ENCODE results near the gene HIPK1.

HIPK1 gene

GRCh38 chr1:113984710-113985109, 55.6 kb downstream of the HIPK1 start:
- H3K9me3 ChIP-seq (ENCODE audit: control insufficient read depth, insufficient read depth, low read depth, low read length), result peaks cover 46% of the 10 kb centered on the region
- no peak overlapping the region for H3K27ac ChIP-seq (ENCODE audit: low read depth, low read length)
- H3K36me3 ChIP-seq (ENCODE audit: control insufficient read depth, insufficient read depth, low read length), result peaks cover 34% of the 10 kb centered on the region
- H3K27me3 ChIP-seq (ENCODE audit: control insufficient read depth, insufficient read depth, low read length), result no peaks in the 10 kb centered on the region
- peaks cover 40% of the 10 kb centered on the region for H3K4me1 ChIP-seq (ENCODE audit: control insufficient read depth, insufficient read depth, low read length)
- no peak overlapping the region for H3K9ac ChIP-seq (ENCODE audit: low read length)
- H3K4me3 ChIP-seq (ENCODE audit: low read depth, low read length), result no peak overlapping the region

GRCh38 chr1:113986802-113987201, 57.7 kb downstream of the HIPK1 start:
- H3K9ac ChIP-seq (ENCODE audit: low read length), result no peak overlapping the region
- no peak overlapping the region for H3K27ac ChIP-seq (ENCODE audit: low read depth, low read length)
- no peak overlapping the region for H3K4me3 ChIP-seq (ENCODE audit: low read depth, low read length)
- peaks cover 46% of the 10 kb centered on the region for H3K9me3 ChIP-seq (ENCODE audit: control insufficient read depth, insufficient read depth, low read depth, low read length)
- peaks cover 19% of the 10 kb centered on the region for H3K4me1 ChIP-seq (ENCODE audit: control insufficient read depth, insufficient read depth, low read length)
- H3K27me3 ChIP-seq (ENCODE audit: control insufficient read depth, insufficient read depth, low read length), result no peaks in the 10 kb centered on the region
- peaks cover 19% of the 10 kb centered on the region; the same call in 1 of the 2 replicates for H3K36me3 ChIP-seq (ENCODE audit: control insufficient read depth, insufficient read depth, low read length)

GRCh38 chr1:113987259-113987658, 58.1 kb downstream of the HIPK1 start:
- Histone ChIP-seq H3K4me1 (ENCODE audit: control insufficient read depth, insufficient read depth, low read length) (peaks cover 15% of the 10 kb centered on the region), H3K4me3 (ENCODE audit: low read depth, low read length) (no peak overlapping the region), H3K27ac (ENCODE audit: low read depth, low read length) (no peak overlapping the region), H3K36me3 (ENCODE audit: control insufficient read depth, insufficient read depth, low read length) (peaks cover 16% of the 10 kb centered on the region; the same call in 1 of the 2 replicates), H3K9me3 (ENCODE audit: control insufficient read depth, insufficient read depth, low read depth, low read length) (peaks cover 46% of the 10 kb centered on the region), H3K27me3 (ENCODE audit: control insufficient read depth, insufficient read depth, low read length) (no peaks in the 10 kb centered on the region), H3K9ac (ENCODE audit: low read length) (no peak overlapping the region)

- Histone ChIP-seq H3K4me3 (ENCODE audit: low read depth, low read length) (no peak overlapping the region), H3K9me3 (ENCODE audit: control insufficient read depth, insufficient read depth, low read depth, low read length) (peaks cover 52% of the 10 kb centered on the region), H3K36me3 (ENCODE audit: control insufficient read depth, insufficient read depth, low read length) (no peaks in the 10 kb centered on the region), H3K27me3 (ENCODE audit: control insufficient read depth, insufficient read depth, low read length) (no peaks in the 10 kb centered on the region), H3K9ac (ENCODE audit: low read length) (no peak overlapping the region), H3K4me1 (ENCODE audit: control insufficient read depth, insufficient read depth, low read length) (no peaks in the 10 kb centered on the region), H3K27ac (ENCODE audit: low read depth, low read length) (no peak overlapping the region)
These were observed 61.4 kb downstream of the HIPK1 start for GRCh38 chr1:113990530-113990929.

- Histone ChIP-seq H3K9ac (ENCODE audit: low read length) (no peak overlapping the region), H3K27me3 (ENCODE audit: control insufficient read depth, insufficient read depth, low read length) (no peaks in the 10 kb centered on the region), H3K4me1 (ENCODE audit: control insufficient read depth, insufficient read depth, low read length) (no peaks in the 10 kb centered on the region), H3K4me3 (ENCODE audit: low read depth, low read length) (no peak overlapping the region), H3K9me3 (ENCODE audit: control insufficient read depth, insufficient read depth, low read depth, low read length) (peaks cover 52% of the 10 kb centered on the region), H3K36me3 (ENCODE audit: control insufficient read depth, insufficient read depth, low read length) (no peaks in the 10 kb centered on the region), H3K27ac (ENCODE audit: low read depth, low read length) (no peak overlapping the region)
These were observed 61.8 kb downstream of the HIPK1 start for GRCh38 chr1:113990961-113991360.

- H3K36me3 ChIP-seq (ENCODE audit: control insufficient read depth, insufficient read depth, low read length), result no peaks in the 10 kb centered on the region
- H3K9me3 ChIP-seq (ENCODE audit: control insufficient read depth, insufficient read depth, low read depth, low read length), result peaks cover 52% of the 10 kb centered on the region
- H3K27ac ChIP-seq (ENCODE audit: low read depth, low read length), result no peak overlapping the region
- H3K4me1 ChIP-seq (ENCODE audit: control insufficient read depth, insufficient read depth, low read length), result no peaks in the 10 kb centered on the region
- H3K9ac ChIP-seq (ENCODE audit: low read length), result no peak overlapping the region
- no peaks in the 10 kb centered on the region for H3K27me3 ChIP-seq (ENCODE audit: control insufficient read depth, insufficient read depth, low read length)
- no peak overlapping the region for H3K4me3 ChIP-seq (ENCODE audit: low read depth, low read length)
These were observed 62.4 kb downstream of the HIPK1 start for GRCh38 chr1:113991467-113991997.

- Histone ChIP-seq H3K27ac (ENCODE audit: low read depth, low read length) (no peak overlapping the region), H3K9me3 (ENCODE audit: control insufficient read depth, insufficient read depth, low read depth, low read length) (peaks cover 40% of the 10 kb centered on the region), H3K4me3 (ENCODE audit: low read depth, low read length) (no peak overlapping the region), H3K4me1 (ENCODE audit: control insufficient read depth, insufficient read depth, low read length) (no peaks in the 10 kb centered on the region), H3K36me3 (ENCODE audit: control insufficient read depth, insufficient read depth, low read length) (no peaks in the 10 kb centered on the region), H3K9ac (ENCODE audit: low read length) (no peak overlapping the region), H3K27me3 (ENCODE audit: control insufficient read depth, insufficient read depth, low read length) (no peaks in the 10 kb centered on the region)
These were observed 63.9 kb downstream of the HIPK1 start for GRCh38 chr1:113993072-113993471.

GRCh38 chr1:113993766-113994165, 64.6 kb downstream of the HIPK1 start:
- Histone ChIP-seq H3K9me3 (ENCODE audit: control insufficient read depth, insufficient read depth, low read depth, low read length) (peaks cover 37% of the 10 kb centered on the region), H3K27ac (ENCODE audit: low read depth, low read length) (no peak overlapping the region), H3K4me1 (ENCODE audit: control insufficient read depth, insufficient read depth, low read length) (no peaks in the 10 kb centered on the region), H3K36me3 (ENCODE audit: control insufficient read depth, insufficient read depth, low read length) (no peaks in the 10 kb centered on the region), H3K9ac (ENCODE audit: low read length) (no peak overlapping the region), H3K4me3 (ENCODE audit: low read depth, low read length) (no peak overlapping the region), H3K27me3 (ENCODE audit: control insufficient read depth, insufficient read depth, low read length) (no peaks in the 10 kb centered on the region)

- Histone ChIP-seq H3K27ac (ENCODE audit: low read depth, low read length) (no peak overlapping the region), H3K9ac (ENCODE audit: low read length) (no peak overlapping the region), H3K9me3 (ENCODE audit: control insufficient read depth, insufficient read depth, low read depth, low read length) (peaks cover 28% of the 10 kb centered on the region), H3K36me3 (ENCODE audit: control insufficient read depth, insufficient read depth, low read length) (no peaks in the 10 kb centered on the region), H3K27me3 (ENCODE audit: control insufficient read depth, insufficient read depth, low read length) (no peaks in the 10 kb centered on the region), H3K4me1 (ENCODE audit: control insufficient read depth, insufficient read depth, low read length) (peaks cover 8% of the 10 kb centered on the region), H3K4me3 (ENCODE audit: low read depth, low read length) (no peak overlapping the region)
These were observed 66.3 kb downstream of the HIPK1 start for GRCh38 chr1:113995382-113995781.

- Histone ChIP-seq H3K4me3 (ENCODE audit: low read depth, low read length) (no peak overlapping the region), H3K9ac (ENCODE audit: low read length) (no peak overlapping the region), H3K9me3 (ENCODE audit: control insufficient read depth, insufficient read depth, low read depth, low read length) (peaks cover 26% of the 10 kb centered on the region), H3K27ac (ENCODE audit: low read depth, low read length) (no peak overlapping the region), H3K36me3 (ENCODE audit: control insufficient read depth, insufficient read depth, low read length) (no peaks in the 10 kb centered on the region), H3K27me3 (ENCODE audit: control insufficient read depth, insufficient read depth, low read length) (no peaks in the 10 kb centered on the region), H3K4me1 (ENCODE audit: control insufficient read depth, insufficient read depth, low read length) (peaks cover 28% of the 10 kb centered on the region)
These were observed 69.2 kb downstream of the HIPK1 start for GRCh38 chr1:113998361-113998760.

GRCh38 chr1:113999233-113999632, 70.1 kb downstream of the HIPK1 start:
- no peaks in the 10 kb centered on the region for H3K27me3 ChIP-seq (ENCODE audit: control insufficient read depth, insufficient read depth, low read length)
- H3K9me3 ChIP-seq (ENCODE audit: control insufficient read depth, insufficient read depth, low read depth, low read length), result peaks cover 25% of the 10 kb centered on the region
- H3K4me3 ChIP-seq (ENCODE audit: low read depth, low read length), result no peak overlapping the region
- H3K9ac ChIP-seq (ENCODE audit: low read length), result no peak overlapping the region
- H3K36me3 ChIP-seq (ENCODE audit: control insufficient read depth, insufficient read depth, low read length), result no peaks in the 10 kb centered on the region
- peaks cover 28% of the 10 kb centered on the region for H3K4me1 ChIP-seq (ENCODE audit: control insufficient read depth, insufficient read depth, low read length)
- H3K27ac ChIP-seq (ENCODE audit: low read depth, low read length), result no peak overlapping the region

GRCh38 chr1:113999799-114000198, 70.7 kb downstream of the HIPK1 start:
- Histone ChIP-seq H3K9ac (ENCODE audit: low read length) (no peak overlapping the region), H3K9me3 (ENCODE audit: control insufficient read depth, insufficient read depth, low read depth, low read length) (peaks cover 29% of the 10 kb centered on the region), H3K27ac (ENCODE audit: low read depth, low read length) (no peak overlapping the region), H3K4me1 (ENCODE audit: control insufficient read depth, insufficient read depth, low read length) (peaks cover 28% of the 10 kb centered on the region), H3K4me3 (ENCODE audit: low read depth, low read length) (no peak overlapping the region), H3K27me3 (ENCODE audit: control insufficient read depth, insufficient read depth, low read length) (no peaks in the 10 kb centered on the region), H3K36me3 (ENCODE audit: control insufficient read depth, insufficient read depth, low read length) (no peaks in the 10 kb centered on the region)
